ENCODE results near the gene JAGN1. TPM values are rescaled to one million over a fixed set of nuclear protein-coding genes. Genes with fewer than 3 reads are reported as not detected.

JAGN1 gene
- total RNA-seq, 1 donor from 2014 or later = 40.4 TPM

- no peak for TF ChIP-seq CTCF (conservative IDR thresholded peaks at IDR 0.05)
- Mint-ChIP-seq H3K4me3 (no peak overlapping the region), H3K4me1 (ENCODE audit: unreplicated experiment) (peaks cover 18% of the 10 kb centered on the region), H3K27me3 (no peaks in the 10 kb centered on the region), H3K36me3 (no peaks in the 10 kb centered on the region), H3K9me3 (no peaks in the 10 kb centered on the region), H3K27ac (no peak overlapping the region)
- no peak for DNase-seq (ENCODE audit: extremely low spot score, unreplicated experiment)
These were observed 16.1 kb downstream of the JAGN1 start for GRCh38 chr3:9906480-9906879.

- Mint-ChIP-seq H3K27ac (no peak overlapping the region), H3K4me3 (no peak overlapping the region), H3K9me3 (no peaks in the 10 kb centered on the region), H3K36me3 (no peaks in the 10 kb centered on the region), H3K4me1 (ENCODE audit: unreplicated experiment) (peaks cover 7% of the 10 kb centered on the region), H3K27me3 (no peaks in the 10 kb centered on the region)
- DNase-seq (ENCODE audit: extremely low spot score, unreplicated experiment) = no peak
- no peak for TF ChIP-seq CTCF (conservative IDR thresholded peaks at IDR 0.05)
These were observed 17.9 kb downstream of the JAGN1 start for GRCh38 chr3:9908286-9908685.

GRCh38 chr3:9909221-9910013 lies 19.0 kb downstream of the JAGN1 start:
- no peak for DNase-seq (ENCODE audit: extremely low spot score, unreplicated experiment)
- TF ChIP-seq CTCF (conservative IDR thresholded peaks at IDR 0.05) = no peak
- H3K27me3 Mint-ChIP-seq = no peaks in the 10 kb centered on the region
- H3K4me3 Mint-ChIP-seq = no peak overlapping the region
- H3K9me3 Mint-ChIP-seq = no peaks in the 10 kb centered on the region
- no peaks in the 10 kb centered on the region for H3K36me3 Mint-ChIP-seq
- peaks cover 4% of the 10 kb centered on the region for H3K4me1 Mint-ChIP-seq (ENCODE audit: unreplicated experiment)
- H3K27ac Mint-ChIP-seq = no peak overlapping the region

- Mint-ChIP-seq H3K36me3 (no peaks in the 10 kb centered on the region), H3K9me3 (no peaks in the 10 kb centered on the region), H3K4me1 (ENCODE audit: unreplicated experiment) (peaks cover 11% of the 10 kb centered on the region), H3K27ac (no peak overlapping the region), H3K27me3 (no peaks in the 10 kb centered on the region), H3K4me3 (no peak overlapping the region)
- TF ChIP-seq CTCF (conservative IDR thresholded peaks at IDR 0.05) = no peak
- DNase-seq (ENCODE audit: extremely low spot score, unreplicated experiment) = no peak
These were observed 21.5 kb downstream of the JAGN1 start for GRCh38 chr3:9911863-9912262.

GRCh38 chr3:9912294-9912935 lies 22.0 kb downstream of the JAGN1 start:
- Mint-ChIP-seq H3K27ac (no peak overlapping the region), H3K4me1 (ENCODE audit: unreplicated experiment) (peaks cover 14% of the 10 kb centered on the region), H3K9me3 (no peaks in the 10 kb centered on the region), H3K4me3 (no peak overlapping the region), H3K27me3 (no peaks in the 10 kb centered on the region), H3K36me3 (no peaks in the 10 kb centered on the region)
- DNase-seq (ENCODE audit: extremely low spot score, unreplicated experiment) = no peak
- TF ChIP-seq CTCF (conservative IDR thresholded peaks at IDR 0.05) = no peak
